ENCODE data around the gene PGAM5. TPM values are rescaled to one million over a fixed set of nuclear protein-coding genes. Genes with fewer than 3 reads are reported as not detected.

The PGAM5 gene
- total and polyA plus RNA-seq, 2 of the 13 experiments (the other 11 are each of a cell fraction or from before 2014, with no cell fraction given) = 18.0 to 77.9 TPM

DNA sequence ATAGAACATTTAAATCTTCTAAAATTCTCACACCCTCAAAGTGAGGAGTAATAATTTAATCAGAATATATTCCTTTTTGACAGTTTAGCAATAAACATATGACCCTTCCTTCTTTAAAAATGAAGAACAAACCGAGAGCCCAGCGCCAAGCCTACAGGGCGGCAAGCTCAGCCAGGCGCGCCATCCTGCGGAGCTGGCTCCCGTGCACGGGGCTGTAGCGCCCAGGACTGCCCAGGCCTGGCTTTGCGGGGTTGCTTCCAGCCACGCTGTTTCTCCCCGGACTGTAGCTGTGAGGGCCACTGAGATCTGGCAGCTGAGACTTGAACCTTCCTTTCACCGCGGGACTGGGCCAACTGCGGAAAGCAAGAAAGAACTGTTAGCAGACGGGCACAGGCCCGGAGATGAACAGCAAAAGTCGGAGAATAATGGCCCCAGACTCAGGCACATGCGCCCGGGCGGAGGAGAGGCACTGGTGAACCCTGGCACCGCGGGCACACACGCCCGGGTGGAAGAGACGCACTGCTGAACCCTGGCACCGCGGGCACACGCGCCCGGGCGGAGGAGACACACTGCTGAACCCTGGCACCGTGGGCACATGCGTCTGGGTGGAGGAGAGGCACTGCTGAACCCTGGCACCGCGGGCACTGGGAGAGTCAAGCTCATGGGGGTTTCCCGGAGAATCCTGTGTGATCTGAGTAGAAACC, 16.6 kb downstream of the PGAM5 start (continued):
- TF ChIP-seq, protein P1, sequence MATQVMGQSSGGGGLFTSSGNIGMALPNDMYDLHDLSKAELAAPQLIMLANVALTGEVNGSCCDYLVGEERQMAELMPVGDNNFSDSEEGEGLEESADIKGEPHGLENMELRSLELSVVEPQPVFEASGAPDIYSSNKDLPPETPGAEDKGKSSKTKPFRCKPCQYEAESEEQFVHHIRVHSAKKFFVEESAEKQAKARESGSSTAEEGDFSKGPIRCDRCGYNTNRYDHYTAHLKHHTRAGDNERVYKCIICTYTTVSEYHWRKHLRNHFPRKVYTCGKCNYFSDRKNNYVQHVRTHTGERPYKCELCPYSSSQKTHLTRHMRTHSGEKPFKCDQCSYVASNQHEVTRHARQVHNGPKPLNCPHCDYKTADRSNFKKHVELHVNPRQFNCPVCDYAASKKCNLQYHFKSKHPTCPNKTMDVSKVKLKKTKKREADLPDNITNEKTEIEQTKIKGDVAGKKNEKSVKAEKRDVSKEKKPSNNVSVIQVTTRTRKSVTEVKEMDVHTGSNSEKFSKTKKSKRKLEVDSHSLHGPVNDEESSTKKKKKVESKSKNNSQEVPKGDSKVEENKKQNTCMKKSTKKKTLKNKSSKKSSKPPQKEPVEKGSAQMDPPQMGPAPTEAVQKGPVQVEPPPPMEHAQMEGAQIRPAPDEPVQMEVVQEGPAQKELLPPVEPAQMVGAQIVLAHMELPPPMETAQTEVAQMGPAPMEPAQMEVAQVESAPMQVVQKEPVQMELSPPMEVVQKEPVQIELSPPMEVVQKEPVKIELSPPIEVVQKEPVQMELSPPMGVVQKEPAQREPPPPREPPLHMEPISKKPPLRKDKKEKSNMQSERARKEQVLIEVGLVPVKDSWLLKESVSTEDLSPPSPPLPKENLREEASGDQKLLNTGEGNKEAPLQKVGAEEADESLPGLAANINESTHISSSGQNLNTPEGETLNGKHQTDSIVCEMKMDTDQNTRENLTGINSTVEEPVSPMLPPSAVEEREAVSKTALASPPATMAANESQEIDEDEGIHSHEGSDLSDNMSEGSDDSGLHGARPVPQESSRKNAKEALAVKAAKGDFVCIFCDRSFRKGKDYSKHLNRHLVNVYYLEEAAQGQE (IDR thresholded peaks at IDR 0.05; ENCODE audit: borderline replicate concordance in 1 of 2, low read depth in 1 of 2, low read length in 2 of 2) = no peak
- peak; percentile 89 for TF ChIP-seq HNRNPL (IDR thresholded peaks at IDR 0.05; ENCODE audit: low read depth, low read length)
- no peak for TF ChIP-seq KLF12 (CRISPR knock-in tag; IDR thresholded peaks at IDR 0.05; ENCODE audit: borderline replicate concordance)
- no peak for TF ChIP-seq RBAK (CRISPR knock-in tag; IDR thresholded peaks at IDR 0.05)
- no peak for TF ChIP-seq SMARCC2 (IDR thresholded peaks at IDR 0.05)
- TF ChIP-seq ZNF138 (CRISPR knock-in tag; IDR thresholded peaks at IDR 0.05; ENCODE audit: low read depth) = no peak
- TF ChIP-seq ZNF235 (CRISPR knock-in tag; IDR thresholded peaks at IDR 0.05; ENCODE audit: borderline replicate concordance) = no peak

DNA sequence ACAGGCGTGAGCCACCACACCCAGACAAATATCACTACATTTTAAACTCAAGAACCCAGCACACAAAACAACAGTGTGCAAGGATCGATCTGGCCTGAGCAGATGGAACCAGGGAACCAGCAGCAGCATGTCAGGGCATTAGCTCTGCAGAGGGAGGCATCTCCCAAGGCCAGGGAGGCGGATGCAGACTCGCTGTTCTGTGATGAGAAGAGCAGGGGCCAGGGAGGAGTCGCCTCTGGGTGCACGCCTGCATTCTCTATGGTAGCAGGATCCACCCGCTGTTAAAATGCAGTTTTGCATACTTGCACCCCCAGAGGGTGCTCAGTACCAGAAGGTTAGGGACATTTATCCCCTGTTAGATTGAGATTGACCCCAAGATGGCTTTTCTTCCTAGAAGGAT, 17.9 kb downstream of the PGAM5 start:
- DNase-seq (ENCODE audit: low spot score) = no peak
- no peak for FAIRE-seq
- Histone ChIP-seq H3K4me1 (ENCODE audit: insufficient read depth, low read length) (no peaks in the 10 kb centered on the region), H3K27ac (ENCODE audit: extremely low read length, insufficient read depth, low read length) (no peak overlapping the region), H3K36me3 (replicated peaks in 1 of 2; ENCODE audit: control insufficient read depth in 1 of 2, insufficient read depth in 2 of 2, low read length in 2 of 2) (peaks cover 16 to 69% of the 10 kb centered on the region in 2 experiments; a peak in 4 of 5 replicates), H3K4me3 (replicated peaks in 1 of 3; ENCODE audit: insufficient read depth in 1 of 3, low read depth in 2 of 3, low read length in 3 of 3) (no peak overlapping the region), H3K4me2 (ENCODE audit: low read depth, low read length) (no peak overlapping the region), H4K20me1 (ENCODE audit: insufficient read depth, low read length) (no peaks in the 10 kb centered on the region), H3K27me3 (ENCODE audit: control insufficient read depth in 1 of 2, insufficient read depth in 2 of 2, low read length in 2 of 2) (no peaks in the 10 kb centered on the region), H3K9me3 (ENCODE audit: low read length) (no peaks in the 10 kb centered on the region), H2AFZ (ENCODE audit: low read length) (no peak overlapping the region), H3K9ac (ENCODE audit: insufficient read depth, low read depth, low read length) (no peak overlapping the region), H3K79me2 (ENCODE audit: insufficient read depth, low read length) (no peaks in the 10 kb centered on the region)
- no peak for TF ChIP-seq ZFY (CRISPR knock-in tag; IDR thresholded peaks at IDR 0.05)
- 94% methylated on average over 7 of the region's 7 CpGs for WGBS (ENCODE audit: low lambda C conversion rate)
- CTCF ChIA-PET (ENCODE audit: low intra/inter-chr PET ratio, low total read pairs) = no interaction called here
- POLR2A ChIA-PET = no interaction called here
- in situ Hi-C loops (cut with HindIII; ENCODE audit: extremely low pct_ligation_motif_present, low pct_unique_long_range_greater_than_20kb) = no loop called here
- intact Hi-C loops (cut with micrococcal nuclease; ENCODE audit: unreplicated experiment) = no loop called here
- no TSS peak for BruUV-seq (replicated peaks)
- no peak for ATAC-seq
